HG02885 (cell line): ENCODE measurements around the gene ABL2.

Experiments used
- ATAC-seq: cut with Tn5 transposase; IDR thresholded peaks from one replicate; pipeline ENCODE4 v1.9.1; 2021; ENCODE audit warnings: mild to moderate bottlenecking; ENCODE audit not compliant: unreplicated experiment, poor library complexity

ABL2 gene

DNA sequence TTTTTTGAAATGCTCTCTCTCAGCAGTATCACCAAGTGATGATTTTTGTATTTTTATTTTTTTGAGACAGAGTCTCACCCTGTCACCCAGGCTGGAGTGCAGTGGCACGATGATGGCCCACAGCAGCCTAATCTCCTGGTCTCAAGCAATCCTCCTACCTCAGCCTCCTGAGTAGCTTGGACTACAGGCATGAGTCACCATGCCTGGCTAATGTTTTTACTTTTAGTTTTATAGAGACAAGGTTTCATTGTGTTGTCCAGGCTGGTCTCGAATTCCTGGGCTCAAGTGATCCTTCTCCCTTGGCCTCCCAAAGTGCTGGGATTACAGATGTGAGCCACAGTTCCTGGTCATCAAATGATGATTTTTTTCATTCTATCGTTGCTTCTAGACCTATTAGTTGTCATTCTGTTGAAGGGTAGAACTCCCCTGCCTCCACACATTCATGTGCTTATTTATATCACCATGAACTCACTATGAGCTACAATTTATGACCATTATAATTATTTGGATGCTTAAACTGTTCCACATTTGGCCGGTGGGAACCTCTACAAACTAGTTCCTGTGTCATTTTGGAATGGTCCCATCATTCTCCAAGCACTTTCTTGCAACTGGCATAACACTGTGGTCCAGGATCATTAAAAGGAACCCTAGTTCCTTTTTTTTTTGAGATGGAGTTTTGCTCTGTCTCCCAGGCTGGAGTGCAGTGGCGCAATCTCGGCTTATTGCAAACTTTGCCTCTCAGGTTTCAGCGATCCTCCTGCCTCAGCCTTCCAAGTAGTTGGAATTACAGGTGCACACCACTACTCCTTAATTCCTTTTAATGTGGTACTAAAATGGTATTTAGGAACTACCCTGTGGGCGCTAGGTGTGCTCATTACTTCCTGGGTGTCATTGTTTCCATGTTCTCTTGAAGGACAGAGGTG is 167.9 kb downstream of the ABL2 start:
- no peak for ATAC-seq

GRCh38 chr1:179058487-179059483 is 170.7 kb downstream of the ABL2 start:
- no peak for ATAC-seq

DNA sequence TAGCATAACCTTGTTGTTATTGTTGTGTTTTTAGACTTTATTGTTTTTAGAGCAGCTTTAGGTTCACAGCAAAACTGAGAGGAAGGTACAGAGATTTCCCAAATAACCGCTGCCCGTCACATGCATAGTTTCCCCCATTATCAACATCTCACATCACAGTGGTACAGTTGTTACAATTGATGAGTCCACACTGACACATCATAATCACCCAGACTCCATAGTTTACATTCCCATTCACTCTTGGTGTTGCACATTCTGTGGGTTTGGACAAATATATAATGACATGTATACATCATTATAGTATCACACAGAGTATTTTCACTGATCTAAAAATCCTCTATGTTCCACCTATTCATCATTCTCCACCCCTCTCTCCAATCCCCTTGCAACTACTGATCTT is 173.5 kb downstream of the ABL2 start:
- ATAC-seq, result no peak

GRCh38 chr1:179053486-179053885 is 176.0 kb downstream of the ABL2 start:
- ATAC-seq, result no peak

- no peak for ATAC-seq
Observed at GRCh38 chr1:179052776-179053175, 176.7 kb downstream of the ABL2 start.
